Neural progenitor cell (in vitro differentiated cells): ENCODE measurements around the gene AUTS2. TPM values are rescaled to one million over a fixed set of nuclear protein-coding genes. Genes with fewer than 3 reads are reported as not detected.

ENCODE experiments used
- DNase-seq: peaks from one replicate; pipeline ENCODE4 v3.0.0-alpha.2; 2016; ENCODE audit warnings: low spot score
- H2AFZ ChIP-seq: fragments of 200-600 bp; sonication (generic); replicated peaks from 2 replicates; pipeline ENCODE4 v1.6.1; 2016; ENCODE audit warnings: antibody characterized with exemption
- H3F3A ChIP-seq: fragments of 200-600 bp; sonication (generic); 2 replicates; pipeline ENCODE4 v1.6.1; 2016; ENCODE audit warnings: antibody characterized with exemption, low read depth
- H3K27ac ChIP-seq: fragments of 200-600 bp; sonication (generic); 2 replicates; pipeline ENCODE4 v1.5.1; 2016; ENCODE audit warnings: mild to moderate bottlenecking
- H3K27me3 ChIP-seq: fragments of 200-600 bp; sonication (generic); 2 replicates; pipeline ENCODE4 v1.6.1; 2016; ENCODE audit warnings: mild to moderate bottlenecking, moderate library complexity
- H3K36me3 ChIP-seq: fragments of 200-600 bp; sonication (generic); 2 replicates; pipeline ENCODE4 v1.5.1; 2016
- H3K4me1 ChIP-seq: fragments of 200-600 bp; sonication (generic); 2 replicates; pipeline ENCODE4 v1.6.1; 2016; ENCODE audit warnings: mixed run types
- H3K4me2 ChIP-seq: fragments of 200-600 bp; sonication (generic); 2 replicates; pipeline ENCODE4 v1.6.1; 2016
- H3K4me3 ChIP-seq: fragments of 200-600 bp; sonication (generic); 2 replicates; pipeline ENCODE4 v1.5.1; 2016
- H3K79me2 ChIP-seq: fragments of 200-600 bp; sonication (generic); 2 replicates; pipeline ENCODE4 v1.6.1; 2016; ENCODE audit warnings: low read depth
- H3K9ac ChIP-seq: fragments of 200-600 bp; sonication (generic); 2 replicates; pipeline ENCODE4 v1.6.1; 2016
- H3K9me3 ChIP-seq: fragments of 200-600 bp; sonication (generic); 2 replicates; pipeline ENCODE4 v1.5.1; 2016; ENCODE audit warnings: low read depth
- H4K20me1 ChIP-seq: fragments of 200-600 bp; sonication (generic); 2 replicates; pipeline ENCODE4 v1.6.1; 2016; ENCODE audit warnings: low read depth
- H3K27ac Mint-ChIP-seq: 3 replicates; pipeline ENCODE4 v1.8.0; 2021; ENCODE audit warnings: mixed read lengths
- H3K27me3 Mint-ChIP-seq: 2 replicates; pipeline ENCODE4 v1.8.0; 2022; ENCODE audit warnings: low read depth, mild to moderate bottlenecking, inconsistent platforms, moderate library complexity, mixed read lengths; ENCODE audit not compliant: insufficient read depth
- H3K36me3 Mint-ChIP-seq: 3 replicates; pipeline ENCODE4 v1.8.0; 2021; ENCODE audit warnings: mixed read lengths
- H3K4me1 Mint-ChIP-seq: 3 replicates; pipeline ENCODE4 v1.8.0; 2021; ENCODE audit warnings: mixed read lengths
- H3K4me3 Mint-ChIP-seq: 3 replicates; pipeline ENCODE4 v1.8.0; 2021; ENCODE audit warnings: mild to moderate bottlenecking, moderate library complexity, mixed read lengths
- H3K9me3 Mint-ChIP-seq: 3 replicates; pipeline ENCODE4 v1.8.0; 2020; ENCODE audit warnings: mixed read lengths
- EZH2 ChIP-seq: fragments of 200-600 bp; sonication (generic); IDR thresholded peaks from 2 replicates; pipeline ENCODE4 v1.6.1; 2017; ENCODE audit warnings: antibody characterized with exemption, mild to moderate bottlenecking, moderate library complexity
- EZH2phosphoT487 ChIP-seq: fragments of 200-600 bp; sonication (generic); IDR thresholded peaks from 2 replicates; pipeline ENCODE4 v1.6.1; 2017; ENCODE audit warnings: antibody characterized with exemption
- total RNA-seq: library from RNA; depleted of rRNA; stranded (reverse); fragments of >200 nt; gene quantifications from 2 replicates; pipeline ENCODE4 v1.2.3, GENCODE V29; 2015; ENCODE audit warnings: low replicate concordance
- TF ChIP-seq, protein P1 (sequence below): fragments of 200-600 bp; sonication (generic); IDR thresholded peaks from 2 replicates; pipeline ENCODE4 v1.5.1; 2017; ENCODE audit warnings: antibody characterized with exemption, mild to moderate bottlenecking

AUTS2 gene
- total RNA-seq, 1 donor from 2014 or later = 50.0 TPM

GRCh38 chr7:70263471-70264255, 665.4 kb downstream of the AUTS2 start:
- no peak overlapping the region for H3K9ac ChIP-seq
- H3K4me3 Mint-ChIP-seq = no peak overlapping the region
- peaks cover 26% of the 10 kb centered on the region for H3K4me1 Mint-ChIP-seq
- H3K9me3 ChIP-seq = no peaks in the 10 kb centered on the region
- H3K27ac Mint-ChIP-seq = no peak overlapping the region
- H3K36me3 ChIP-seq = no peaks in the 10 kb centered on the region
- peaks cover 4% of the 10 kb centered on the region for H4K20me1 ChIP-seq
- no peak overlapping the region for H3K4me3 ChIP-seq
- no peaks in the 10 kb centered on the region for H3K27me3 Mint-ChIP-seq
- no peak overlapping the region for H3K4me2 ChIP-seq
- DNase-seq = no peak
- H3K27ac ChIP-seq = no peak overlapping the region
- H3F3A ChIP-seq = peaks cover 13% of the 10 kb centered on the region
- no peaks in the 10 kb centered on the region for H3K27me3 ChIP-seq
- no peak for TF ChIP-seq EZH2
- TF ChIP-seq, protein P1, sequence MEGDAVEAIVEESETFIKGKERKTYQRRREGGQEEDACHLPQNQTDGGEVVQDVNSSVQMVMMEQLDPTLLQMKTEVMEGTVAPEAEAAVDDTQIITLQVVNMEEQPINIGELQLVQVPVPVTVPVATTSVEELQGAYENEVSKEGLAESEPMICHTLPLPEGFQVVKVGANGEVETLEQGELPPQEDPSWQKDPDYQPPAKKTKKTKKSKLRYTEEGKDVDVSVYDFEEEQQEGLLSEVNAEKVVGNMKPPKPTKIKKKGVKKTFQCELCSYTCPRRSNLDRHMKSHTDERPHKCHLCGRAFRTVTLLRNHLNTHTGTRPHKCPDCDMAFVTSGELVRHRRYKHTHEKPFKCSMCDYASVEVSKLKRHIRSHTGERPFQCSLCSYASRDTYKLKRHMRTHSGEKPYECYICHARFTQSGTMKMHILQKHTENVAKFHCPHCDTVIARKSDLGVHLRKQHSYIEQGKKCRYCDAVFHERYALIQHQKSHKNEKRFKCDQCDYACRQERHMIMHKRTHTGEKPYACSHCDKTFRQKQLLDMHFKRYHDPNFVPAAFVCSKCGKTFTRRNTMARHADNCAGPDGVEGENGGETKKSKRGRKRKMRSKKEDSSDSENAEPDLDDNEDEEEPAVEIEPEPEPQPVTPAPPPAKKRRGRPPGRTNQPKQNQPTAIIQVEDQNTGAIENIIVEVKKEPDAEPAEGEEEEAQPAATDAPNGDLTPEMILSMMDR = no peak
- no peak for TF ChIP-seq EZH2phosphoT487
- H2AFZ ChIP-seq = no peak overlapping the region
- peaks cover 21% of the 10 kb centered on the region for H3K4me1 ChIP-seq
- H3K79me2 ChIP-seq = no peaks in the 10 kb centered on the region
- H3K9me3 Mint-ChIP-seq = no peaks in the 10 kb centered on the region
- H3K36me3 Mint-ChIP-seq = no peaks in the 10 kb centered on the region

GRCh38 chr7:70266186-70266585, 667.9 kb downstream of the AUTS2 start:
- Histone ChIP-seq H3K4me2 (no peak overlapping the region), H3K4me1 (peaks cover 32% of the 10 kb centered on the region), H3K79me2 (no peaks in the 10 kb centered on the region), H3K27ac (no peak overlapping the region), H3F3A (peaks cover 13% of the 10 kb centered on the region), H3K27me3 (no peaks in the 10 kb centered on the region), H4K20me1 (peaks cover 4% of the 10 kb centered on the region), H3K4me3 (no peak overlapping the region), H3K9ac (no peak overlapping the region), H3K9me3 (no peaks in the 10 kb centered on the region), H3K36me3 (no peaks in the 10 kb centered on the region), H2AFZ (no peak overlapping the region)
- Mint-ChIP-seq H3K4me3 (no peak overlapping the region), H3K27ac (no peak overlapping the region), H3K9me3 (no peaks in the 10 kb centered on the region), H3K36me3 (no peaks in the 10 kb centered on the region), H3K27me3 (no peaks in the 10 kb centered on the region), H3K4me1 (peaks cover 35% of the 10 kb centered on the region)
- no peak for DNase-seq
- no peak for TF ChIP-seq EZH2phosphoT487
- TF ChIP-seq EZH2 = no peak
- TF ChIP-seq, protein P1 = no peak

GRCh38 chr7:70267381-70268120, 669.3 kb downstream of the AUTS2 start:
- no peaks in the 10 kb centered on the region for H3K27me3 ChIP-seq
- no peaks in the 10 kb centered on the region for H3K79me2 ChIP-seq
- H3K27ac ChIP-seq = no peak overlapping the region
- H3K36me3 Mint-ChIP-seq = no peaks in the 10 kb centered on the region
- no peak overlapping the region for H3K4me3 Mint-ChIP-seq
- no peaks in the 10 kb centered on the region for H3K9me3 ChIP-seq
- no peak overlapping the region for H3K9ac ChIP-seq
- peak; percentile 77 for DNase-seq
- H3K4me1 Mint-ChIP-seq = peaks cover 35% of the 10 kb centered on the region
- peak overlapping the region; percentile 45 for H3K4me2 ChIP-seq
- H3K9me3 Mint-ChIP-seq = no peaks in the 10 kb centered on the region
- H3K4me1 ChIP-seq = peaks cover 33% of the 10 kb centered on the region
- H3K36me3 ChIP-seq = no peaks in the 10 kb centered on the region
- no peaks in the 10 kb centered on the region for H3K27me3 Mint-ChIP-seq
- H3K27ac Mint-ChIP-seq = peak overlapping the region; percentile 80
- TF ChIP-seq EZH2phosphoT487 = no peak
- TF ChIP-seq EZH2 = no peak
- TF ChIP-seq, protein P1 = no peak
- H3K4me3 ChIP-seq = no peak overlapping the region
- H3F3A ChIP-seq = peaks cover 13% of the 10 kb centered on the region
- H4K20me1 ChIP-seq = peaks cover 4% of the 10 kb centered on the region
- H2AFZ ChIP-seq = no peak overlapping the region
